GM21723 (cell line): ENCODE measurements around the gene SMIM10.
"Not testable (repeated sequence)": the region's sequence is repeated elsewhere in the genome, so short reads cannot be mapped to it uniquely, and the experiment has no call there.

Experiments
- ATAC-seq: cut with Tn5 transposase; IDR thresholded peaks from one replicate; pipeline ENCODE4 v1.9.1; 2021; ENCODE audit warnings: mild to moderate bottlenecking, moderate library complexity; ENCODE audit not compliant: unreplicated experiment

SMIM10 gene

GRCh38 chrX:135009838-135010237 is 19.0 kb downstream of the SMIM10 start:
- ATAC-seq = no peak

- ATAC-seq = no peak
Measured at GRCh38 chrX:135010921-135011320, 20.1 kb downstream of the SMIM10 start.

GRCh38 chrX:135015523-135016245 is 24.9 kb downstream of the SMIM10 start:
- ATAC-seq = no peak

- not testable (repeated sequence) for ATAC-seq
Measured at GRCh38 chrX:135019890-135020289, 29.1 kb downstream of the SMIM10 start.

- ATAC-seq = not testable (repeated sequence)
Measured at GRCh38 chrX:135023791-135024190, 33.0 kb downstream of the SMIM10 start.

GRCh38 chrX:135024526-135024925 is 33.7 kb downstream of the SMIM10 start:
- ATAC-seq = no peak

GRCh38 chrX:135030207-135030963 is 39.6 kb downstream of the SMIM10 start:
- ATAC-seq = not testable (repeated sequence)

- ATAC-seq = not testable (repeated sequence)
Measured at GRCh38 chrX:135041149-135042123, 50.6 kb downstream of the SMIM10 start.
